Hypothalamus (tissue), 51 donors: ENCODE measurements around the gene EIF4EBP3.

Experiments used
- DNase-seq, 51 donors: peaks; one replicate each; lab custom pipeline; 2025; lab: John Stamatoyannopoulos, UW

Gene EIF4EBP3

GRCh38 chr5:140547508-140548299, at the start of gene EIF4EBP3:
Gene EIF4EBP3 (plus strand): TSS chr5:140547662. CDS start chr5:140547738, 76 bp downstream.
- peak; percentile 41 to 99 (median 95) for DNase-seq

GRCh38 chr5:140497897-140498296, 49.6 kb upstream of the EIF4EBP3 start:
- DNase-seq = no peak

- no peak for DNase-seq
Measured at GRCh38 chr5:140498591-140498990, 48.9 kb upstream of the EIF4EBP3 start.

GRCh38 chr5:140502834-140503233, 44.6 kb upstream of the EIF4EBP3 start:
- DNase-seq = no peak

- DNase-seq = no peak
Measured at GRCh38 chr5:140509898-140510297, 37.6 kb upstream of the EIF4EBP3 start.

- DNase-seq = no peak
Measured at GRCh38 chr5:140513124-140513523, 34.3 kb upstream of the EIF4EBP3 start.

GRCh38 chr5:140524003-140524402, 23.5 kb upstream of the EIF4EBP3 start:
- DNase-seq = no peak

- no peak for DNase-seq
Measured at GRCh38 chr5:140540227-140540626, 7.2 kb upstream of the EIF4EBP3 start.

GRCh38 chr5:140542972-140543371, 4.5 kb upstream of the EIF4EBP3 start:
- no peak for DNase-seq

- no peak for DNase-seq
Measured at GRCh38 chr5:140544986-140545385, 2.5 kb upstream of the EIF4EBP3 start.

GRCh38 chr5:140545606-140546005, 1.9 kb upstream of the EIF4EBP3 start:
- no peak for DNase-seq

GRCh38 chr5:140546851-140547507, 483 bp upstream of the EIF4EBP3 start:
- no peak for DNase-seq

GRCh38 chr5:140548300-140548688, 832 bp downstream of the EIF4EBP3 start:
- DNase-seq = no peak

GRCh38 chr5:140548791-140549190, 1.3 kb downstream of the EIF4EBP3 start:
- DNase-seq = no peak

- DNase-seq = peak in 10 of 51 donors; percentile 6 to 34 (median 12)
Measured at GRCh38 chr5:140549237-140550144, 2.0 kb downstream of the EIF4EBP3 start.

GRCh38 chr5:140550147-140551079, 3.0 kb downstream of the EIF4EBP3 start:
- peak in 1 of 51 donors; percentile 13 for DNase-seq

GRCh38 chr5:140551872-140552271, 4.4 kb downstream of the EIF4EBP3 start:
- no peak for DNase-seq

- no peak for DNase-seq
Measured at GRCh38 chr5:140553657-140554056, 6.2 kb downstream of the EIF4EBP3 start.

- no peak for DNase-seq
Measured at GRCh38 chr5:140554454-140554853, 7.0 kb downstream of the EIF4EBP3 start.

- DNase-seq = no peak
Measured at GRCh38 chr5:140555747-140556312, 8.4 kb downstream of the EIF4EBP3 start.
